Thyroid gland (tissue), 4 donors: ENCODE data around the gene ST7L. TPM values are rescaled to one million over a fixed set of nuclear protein-coding genes. Genes with fewer than 3 reads are reported as not detected.

Experiments
- DNase-seq, 2 donors: peaks; one replicate each; pipeline ENCODE4 v3.0.0-alpha.2; 2019
- H3K27ac ChIP-seq, 3 donors: fragments of 200-600 bp; sonication (generic); 1 replicate in 2 of 3; 2 replicates in 1 of 3; pipeline ENCODE4 v1.5.1; 2016 to 2019; ENCODE audit warnings: mild to moderate bottlenecking in 1 of 3, moderate library complexity in 1 of 3
- H3K27me3 ChIP-seq: fragments of 200-600 bp; sonication (generic); one replicate; pipeline ENCODE4 v1.5.1; 2019
- H3K36me3 ChIP-seq, 2 donors: fragments of 200-600 bp; sonication (generic); one replicate each; pipeline ENCODE4 v1.5.1; 2016 to 2019
- H3K4me1 ChIP-seq, 2 donors: fragments of 200-600 bp; sonication (generic); one replicate each; pipeline ENCODE4 v1.5.1; 2017 to 2019
- H3K4me3 ChIP-seq, 3 donors: fragments of 200-600 bp; sonication (generic); replicated peaks in 1 of 3; 1 replicate in 2 of 3; 2 replicates in 1 of 3; pipeline ENCODE4 v1.5.1; 2016; ENCODE audit warnings: mild to moderate bottlenecking in 1 of 3
- H3K9me3 ChIP-seq: fragments of 200-600 bp; sonication (generic); one replicate; pipeline ENCODE4 v1.5.1; 2017
- POLR2A ChIP-seq, 2 donors: fragments of 450-650 bp; IDR thresholded peaks; one replicate each; pipeline ENCODE4 v1.6.1; 2017; ENCODE audit warnings: antibody characterized with exemption in 2 of 2, mild to moderate bottlenecking in 2 of 2, moderate library complexity in 1 of 2
- WGBS, 2 donors: methylation state at CpG; one replicate each; pipeline ENCODE4 v1.1.5; 2017; 5-methylcytosine and 5-hydroxymethylcytosine counted together
- intact Hi-C: fragments of 100-400 bp; cut with DNase I; formaldehyde crosslinking; loops from one replicate; pipeline ENCODE4 v1.15.1; 2023
- total RNA-seq, 4 donors: library from RNA; depleted of rRNA; stranded (reverse); fragments of >200 nt; gene quantifications; one replicate each; pipeline ENCODE4 v1.2.3, GENCODE V29; 2016
- TF ChIP-seq, protein P1 (sequence below), 6 experiments: fragments of 200-600 bp in 3 of 6; fragments of 450-650 bp in 3 of 6; sonication (generic) in 3 of 6; IDR thresholded peaks; one replicate each; pipeline ENCODE4 v1.5.1; 2016 to 2019; ENCODE audit warnings: antibody characterized with exemption in 6 of 6, mild to moderate bottlenecking in 2 of 6, inconsistent platforms in 1 of 6, moderate library complexity in 1 of 6

ST7L gene, protein sequence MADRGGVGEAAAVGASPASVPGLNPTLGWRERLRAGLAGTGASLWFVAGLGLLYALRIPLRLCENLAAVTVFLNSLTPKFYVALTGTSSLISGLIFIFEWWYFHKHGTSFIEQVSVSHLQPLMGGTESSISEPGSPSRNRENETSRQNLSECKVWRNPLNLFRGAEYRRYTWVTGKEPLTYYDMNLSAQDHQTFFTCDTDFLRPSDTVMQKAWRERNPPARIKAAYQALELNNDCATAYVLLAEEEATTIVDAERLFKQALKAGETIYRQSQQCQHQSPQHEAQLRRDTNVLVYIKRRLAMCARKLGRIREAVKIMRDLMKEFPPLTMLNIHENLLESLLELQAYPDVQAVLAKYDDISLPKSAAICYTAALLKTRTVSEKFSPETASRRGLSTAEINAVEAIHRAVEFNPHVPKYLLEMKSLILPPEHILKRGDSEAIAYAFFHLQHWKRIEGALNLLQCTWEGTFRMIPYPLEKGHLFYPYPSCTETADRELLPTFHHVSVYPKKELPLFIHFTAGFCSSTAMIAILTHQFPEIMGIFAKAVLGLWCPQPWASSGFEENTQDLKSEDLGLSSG
- total RNA-seq: 10 to 100 TPM; 27.3 to 46.4 (median 44.9) TPM

DNA sequence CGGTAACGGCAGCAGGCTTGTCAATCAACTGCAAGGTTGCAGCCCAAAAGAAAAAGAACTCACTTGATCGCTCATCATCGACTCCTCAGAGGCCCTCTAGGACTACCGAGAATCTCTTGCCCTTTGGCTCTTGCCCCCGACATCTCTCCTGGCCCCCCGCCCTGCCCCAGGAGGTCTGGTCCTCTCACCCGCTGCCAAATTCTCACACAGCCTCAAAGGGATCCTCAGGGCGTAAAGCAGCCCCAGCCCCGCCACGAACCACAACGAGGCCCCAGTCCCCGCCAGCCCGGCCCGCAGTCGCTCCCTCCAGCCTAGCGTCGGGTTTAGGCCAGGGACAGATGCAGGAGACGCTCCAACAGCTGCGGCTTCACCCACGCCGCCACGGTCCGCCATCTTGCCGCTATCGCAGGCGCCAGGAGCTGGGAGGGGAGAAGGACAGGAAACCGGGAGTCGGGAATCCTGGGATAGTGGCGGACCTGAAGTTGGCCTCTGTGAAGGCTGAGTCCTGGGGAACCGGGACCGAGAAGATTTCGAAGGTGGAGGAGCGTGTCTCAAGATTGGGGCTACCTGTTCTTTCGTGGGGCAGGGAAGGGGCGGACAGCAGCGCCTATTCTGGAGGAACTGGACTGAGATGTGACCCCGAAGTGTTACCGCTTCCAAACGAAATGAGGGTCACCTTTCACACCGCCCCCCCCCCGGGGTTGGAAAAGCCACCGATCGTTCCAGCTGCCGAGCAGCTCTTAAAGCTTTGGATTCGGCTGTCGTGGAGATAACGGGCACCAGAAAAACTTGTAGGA is at the start of gene ST7L:
Gene ST7L (minus strand): TSS at position 421 of the 797 bp plus-strand sequence. CDS start 28 bp downstream, at position 393.
- 0 to 2% methylated on average over 29 to 37 of the region's 48 CpGs for WGBS, 2 donors
- H3K27ac ChIP-seq: peak within 1 kb of the TSS; percentile 92 to 99 (median 98)
- intact Hi-C loops: loop anchor here (5.0 kb wide), 1 partner anchor 93 kb away; no protein-coding TSS in a partner anchor

DNA sequence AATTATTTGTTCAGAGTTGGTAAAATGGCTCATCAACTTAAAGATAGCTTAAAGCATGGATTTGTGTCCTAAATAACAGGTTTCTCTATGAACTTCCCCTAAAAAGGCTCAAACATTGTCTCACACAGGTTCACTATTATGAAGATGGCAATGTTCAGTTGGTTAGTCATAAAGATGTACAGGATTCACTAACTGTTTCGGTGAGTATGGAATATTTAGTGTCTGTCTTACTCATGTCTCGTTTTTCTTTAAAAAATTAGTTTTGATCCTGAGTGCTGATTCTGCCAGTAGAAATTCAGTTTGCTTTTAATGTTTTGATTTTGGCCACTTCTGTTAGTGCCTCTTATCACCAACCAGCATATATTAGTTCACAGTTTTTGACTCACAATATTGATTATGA is 48.0 kb upstream of the ST7L start:
- TF ChIP-seq, protein P1, sequence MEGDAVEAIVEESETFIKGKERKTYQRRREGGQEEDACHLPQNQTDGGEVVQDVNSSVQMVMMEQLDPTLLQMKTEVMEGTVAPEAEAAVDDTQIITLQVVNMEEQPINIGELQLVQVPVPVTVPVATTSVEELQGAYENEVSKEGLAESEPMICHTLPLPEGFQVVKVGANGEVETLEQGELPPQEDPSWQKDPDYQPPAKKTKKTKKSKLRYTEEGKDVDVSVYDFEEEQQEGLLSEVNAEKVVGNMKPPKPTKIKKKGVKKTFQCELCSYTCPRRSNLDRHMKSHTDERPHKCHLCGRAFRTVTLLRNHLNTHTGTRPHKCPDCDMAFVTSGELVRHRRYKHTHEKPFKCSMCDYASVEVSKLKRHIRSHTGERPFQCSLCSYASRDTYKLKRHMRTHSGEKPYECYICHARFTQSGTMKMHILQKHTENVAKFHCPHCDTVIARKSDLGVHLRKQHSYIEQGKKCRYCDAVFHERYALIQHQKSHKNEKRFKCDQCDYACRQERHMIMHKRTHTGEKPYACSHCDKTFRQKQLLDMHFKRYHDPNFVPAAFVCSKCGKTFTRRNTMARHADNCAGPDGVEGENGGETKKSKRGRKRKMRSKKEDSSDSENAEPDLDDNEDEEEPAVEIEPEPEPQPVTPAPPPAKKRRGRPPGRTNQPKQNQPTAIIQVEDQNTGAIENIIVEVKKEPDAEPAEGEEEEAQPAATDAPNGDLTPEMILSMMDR (IDR thresholded peaks at IDR 0.05): no peak
- no peak for TF ChIP-seq POLR2A (IDR thresholded peaks at IDR 0.05)
- no peaks in the 10 kb centered on the region for H3K27me3 ChIP-seq
- intact Hi-C loops: no loop called here
- H3K36me3 ChIP-seq: peaks cover 20 to 50% of the 10 kb centered on the region in 2 donors
- no peaks in the 10 kb centered on the region for H3K9me3 ChIP-seq
- DNase-seq: no peak
- H3K4me3 ChIP-seq: no peak overlapping the region
- WGBS, 2 donors: 90 to 96% methylated on average over 2 of the region's 2 CpGs
- no peaks in the 10 kb centered on the region for H3K4me1 ChIP-seq
- H3K27ac ChIP-seq: no peak overlapping the region

More for the DNA sequence above, at the start of gene ST7L:
- DNase-seq: peak; percentile 71 to 76
- H3K27me3 ChIP-seq: no peaks in the 10 kb centered on the region
- H3K9me3 ChIP-seq: no peaks in the 10 kb centered on the region
- H3K4me3 ChIP-seq: peak within 1 kb of the TSS; percentile 77 to 97 (median 87)
- peak in 1 of 2 donors; percentile 44 for TF ChIP-seq POLR2A (IDR thresholded peaks at IDR 0.05)
- TF ChIP-seq, protein P1 (IDR thresholded peaks at IDR 0.05): no peak
- peaks cover 4 to 5% of the 10 kb centered on the region in 2 donors for H3K36me3 ChIP-seq
- peaks cover 17 to 26% of the 10 kb centered on the region in 2 donors for H3K4me1 ChIP-seq

DNA sequence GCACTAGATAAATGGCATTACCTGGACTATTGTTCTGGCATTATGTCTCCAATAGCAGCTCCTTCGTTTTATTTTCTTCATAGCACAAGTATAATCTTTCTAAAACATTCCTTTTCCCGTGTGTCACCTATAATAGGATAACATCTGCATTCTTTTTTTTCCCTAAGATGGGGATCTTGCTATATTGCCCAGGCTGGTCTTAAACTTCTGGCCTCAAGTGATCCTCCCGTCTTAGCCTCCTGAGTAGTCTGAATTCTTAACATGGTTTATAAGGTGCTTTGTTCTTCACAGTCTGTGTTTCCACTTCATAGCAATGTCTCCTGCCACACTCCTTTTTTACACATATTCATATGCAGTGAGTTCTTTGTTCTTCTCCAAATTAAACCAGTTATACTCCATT is 46.9 kb upstream of the ST7L start:
- Histone ChIP-seq H3K9me3 (no peaks in the 10 kb centered on the region), H3K27ac (no peak overlapping the region), H3K27me3 (no peaks in the 10 kb centered on the region), H3K36me3 (peaks cover 31 to 58% of the 10 kb centered on the region in 2 donors), H3K4me3 (no peak overlapping the region), H3K4me1 (no peaks in the 10 kb centered on the region)
- DNase-seq: no peak
- intact Hi-C loops: no loop called here
- WGBS, 2 donors: 92 to 95% methylated on average over 3 of the region's 3 CpGs
- TF ChIP-seq, protein P1 (IDR thresholded peaks at IDR 0.05): no peak
- no peak for TF ChIP-seq POLR2A (IDR thresholded peaks at IDR 0.05)

DNA sequence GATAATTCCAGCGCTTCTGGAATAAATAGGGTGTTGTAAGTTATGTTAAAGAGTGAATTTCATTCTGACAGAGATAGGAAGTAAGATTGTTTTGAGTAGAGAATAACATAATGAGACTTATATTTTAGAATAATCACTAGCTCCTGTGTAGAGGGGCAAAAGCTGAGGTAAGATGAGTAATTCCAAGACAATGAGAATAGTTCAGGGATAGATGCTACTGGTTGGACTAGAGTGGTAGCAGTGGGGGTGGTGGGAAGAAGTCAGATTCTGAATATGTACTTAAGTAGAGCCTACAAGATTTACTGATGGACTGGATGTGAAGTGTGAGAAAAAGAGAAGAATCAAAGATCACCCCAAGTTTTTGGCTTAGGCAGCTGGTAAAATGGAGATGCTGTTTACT is 32.3 kb upstream of the ST7L start:
- H3K4me3 ChIP-seq: no peak overlapping the region

More for the DNA sequence above, 32.3 kb upstream of the ST7L start:
- no peaks in the 10 kb centered on the region for H3K9me3 ChIP-seq
- 90 to 100% methylated on average over 1 of the region's 1 CpG for WGBS, 2 donors
- no peak for TF ChIP-seq POLR2A (IDR thresholded peaks at IDR 0.05)
- TF ChIP-seq, protein P1 (IDR thresholded peaks at IDR 0.05): no peak
- H3K27ac ChIP-seq: no peak overlapping the region
- no peak for DNase-seq
- intact Hi-C loops: no loop called here
- H3K27me3 ChIP-seq: no peaks in the 10 kb centered on the region
- peaks cover 4 to 14% of the 10 kb centered on the region in 2 donors for H3K36me3 ChIP-seq
- no peaks in the 10 kb centered on the region for H3K4me1 ChIP-seq
